Keratinocyte (primary cell): ENCODE measurements around the gene OR52B6.

Experiments used
- CTCF ChIP-seq, 3 experiments: IDR thresholded peaks in 1 of 3; conservative IDR thresholded peaks in 1 of 3; optimal IDR thresholded peaks in 1 of 3; 2 replicates in 2 of 3; 3 replicates in 1 of 3; pipeline versions ENCODE3 to v1.5.1; 2011; ENCODE audit warnings: low read length in 3 of 3, mild to moderate bottlenecking in 3 of 3, moderate library complexity in 2 of 3, control low read depth in 1 of 3, inconsistent platforms in 1 of 3; ENCODE audit not compliant: insufficient read depth in 2 of 3; ENCODE audit errors: extremely low read depth in 1 of 3
- EZH2 ChIP-seq: IDR thresholded peaks from one replicate; pipeline ENCODE4 v1.6.1; 2012; ENCODE audit warnings: inconsistent platforms, mild to moderate bottlenecking, low read length, moderate library complexity

- TF ChIP-seq CTCF (optimal IDR thresholded peaks at IDR 0.05 in 1 of 3, IDR thresholded peaks at IDR 0.05 in 1 of 3, conservative IDR thresholded peaks at IDR 0.05 in 1 of 3; ENCODE audit: extremely low read depth in 1 of 3, insufficient read depth in 2 of 3, low read length in 3 of 3) = no peak
- TF ChIP-seq EZH2 = no peak
These were observed 49.4 kb upstream of the OR52B6 start for GRCh38 chr11:5531053-5531831.
